Smooth muscle cell (in vitro differentiated cells): Measurements from ENCODE around the gene STIP1. TPM values are rescaled to one million over a fixed set of nuclear protein-coding genes. Genes with fewer than 3 reads are reported as not detected.

Experiments
- DNase-seq: peaks from one replicate; lab custom pipeline; 2025; ENCODE audit not compliant: unreplicated experiment; lab: John Stamatoyannopoulos, UW
- H2AFZ ChIP-seq: fragments of 200-600 bp; sonication (generic); 2 replicates; pipeline ENCODE4 v1.6.0; 2016; ENCODE audit warnings: antibody characterized with exemption, low read depth, mild to moderate bottlenecking
- H3F3A ChIP-seq: fragments of 200-600 bp; sonication (generic); 2 replicates; pipeline ENCODE4 v1.6.0; 2017; ENCODE audit warnings: antibody characterized with exemption, low read depth
- H3K27ac ChIP-seq: fragments of 200-600 bp; sonication (generic); 2 replicates; pipeline ENCODE4 v1.5.1; 2016; ENCODE audit warnings: low read depth, mild to moderate bottlenecking
- H3K27me3 ChIP-seq: fragments of 200-600 bp; sonication (generic); 2 replicates; pipeline ENCODE4 v1.6.1; 2016; ENCODE audit warnings: low read depth, mild to moderate bottlenecking
- H3K36me3 ChIP-seq: fragments of 200-600 bp; sonication (generic); 2 replicates; pipeline ENCODE4 v1.5.1; 2016; ENCODE audit warnings: low read depth
- H3K4me1 ChIP-seq: fragments of 200-600 bp; sonication (generic); 2 replicates; pipeline ENCODE4 v1.5.1; 2016; ENCODE audit warnings: low read depth
- H3K4me2 ChIP-seq: fragments of 200-600 bp; sonication (generic); 2 replicates; pipeline ENCODE4 v1.6.0; 2016; ENCODE audit warnings: mild to moderate bottlenecking
- H3K4me3 ChIP-seq: fragments of 200-600 bp; sonication (generic); 2 replicates; pipeline ENCODE4 v1.5.1; 2016; ENCODE audit warnings: mild to moderate bottlenecking
- H3K79me2 ChIP-seq: fragments of 200-600 bp; sonication (generic); 2 replicates; pipeline ENCODE4 v1.6.0; 2016; ENCODE audit warnings: low read depth, mild to moderate bottlenecking
- H3K9ac ChIP-seq: fragments of 200-600 bp; sonication (generic); 2 replicates; pipeline ENCODE4 v1.6.0; 2016; ENCODE audit warnings: low read depth
- H3K9me3 ChIP-seq: fragments of 200-600 bp; sonication (generic); replicated peaks from 2 replicates; pipeline ENCODE4 v1.5.1; 2016; ENCODE audit warnings: low read depth
- H4K20me1 ChIP-seq: fragments of 200-600 bp; sonication (generic); 2 replicates; pipeline ENCODE4 v1.6.0; 2016; ENCODE audit warnings: low read depth
- CTCF ChIP-seq: fragments of 200-600 bp; sonication (generic); IDR thresholded peaks from 2 replicates; pipeline ENCODE4 v1.5.1; 2017; ENCODE audit warnings: borderline replicate concordance, mild to moderate bottlenecking, antibody characterized with exemption; ENCODE audit not compliant: insufficient read depth, poor library complexity, severe bottlenecking
- WGBS: methylation state at CpG from one replicate; pipeline ENCODE4 v1.1.7; 2016; ENCODE audit warnings: low lambda C conversion rate; 5-methylcytosine and 5-hydroxymethylcytosine counted together
- polyA plus RNA-seq: library from polyadenylated mRNA; unstranded; fragments of >200 nt; fragmentation: Nextera tagmentation; extraction: Ambion mirVana; gene quantifications from 2 replicates; pipeline ENCODE4 v1.2.1, GENCODE V29; 2016
- total RNA-seq: library from RNA; depleted of rRNA; stranded (reverse); fragments of >200 nt; gene quantifications from 2 replicates; pipeline ENCODE4 v1.2.3, GENCODE V29; 2014

The STIP1 gene
- total and polyA plus RNA-seq, 2 experiments from 2014 or later = 114 to 117 TPM

GRCh38 chr11:64196626-64197025 lies 10.7 kb downstream of the STIP1 start:
- peaks cover 12% of the 10 kb centered on the region for H3K79me2 ChIP-seq
- H3K9ac ChIP-seq = no peak overlapping the region
- H3K27ac ChIP-seq = no peak overlapping the region
- no peaks in the 10 kb centered on the region for H3K9me3 ChIP-seq
- no peak overlapping the region for H2AFZ ChIP-seq
- peaks cover 47% of the 10 kb centered on the region for H4K20me1 ChIP-seq
- no peaks in the 10 kb centered on the region for H3K4me1 ChIP-seq
- H3K36me3 ChIP-seq = peaks cover 34% of the 10 kb centered on the region
- DNase-seq = no peak
- H3K4me2 ChIP-seq = no peak overlapping the region
- no peaks in the 10 kb centered on the region for H3F3A ChIP-seq
- TF ChIP-seq CTCF = no peak
- no peaks in the 10 kb centered on the region for H3K27me3 ChIP-seq
- H3K4me3 ChIP-seq = no peak overlapping the region
- WGBS = 59% methylated on average over 9 of the region's 9 CpGs

GRCh38 chr11:64198511-64198910 lies 12.5 kb downstream of the STIP1 start:
- Histone ChIP-seq H2AFZ (no peak overlapping the region), H3K79me2 (peaks cover 5% of the 10 kb centered on the region), H3K36me3 (peaks cover 38% of the 10 kb centered on the region), H3K4me3 (no peak overlapping the region), H3K9me3 (no peaks in the 10 kb centered on the region), H4K20me1 (peaks cover 33% of the 10 kb centered on the region), H3K27ac (no peak overlapping the region), H3F3A (no peaks in the 10 kb centered on the region), H3K9ac (no peak overlapping the region), H3K27me3 (no peaks in the 10 kb centered on the region), H3K4me2 (no peak overlapping the region), H3K4me1 (no peaks in the 10 kb centered on the region)
- 95% methylated on average over 2 of the region's 2 CpGs for WGBS
- DNase-seq = no peak
- no peak for TF ChIP-seq CTCF

GRCh38 chr11:64201543-64201942 lies 15.6 kb downstream of the STIP1 start:
- WGBS = 95% methylated on average over 3 of the region's 3 CpGs
- Histone ChIP-seq H3F3A (no peaks in the 10 kb centered on the region), H2AFZ (no peak overlapping the region), H4K20me1 (peaks cover 17% of the 10 kb centered on the region), H3K4me3 (no peak overlapping the region), H3K27ac (no peak overlapping the region), H3K4me1 (no peaks in the 10 kb centered on the region), H3K36me3 (peaks cover 25% of the 10 kb centered on the region), H3K9ac (no peak overlapping the region), H3K79me2 (no peaks in the 10 kb centered on the region), H3K9me3 (no peaks in the 10 kb centered on the region), H3K4me2 (no peak overlapping the region), H3K27me3 (no peaks in the 10 kb centered on the region)
- no peak for TF ChIP-seq CTCF
- DNase-seq = no peak

- Histone ChIP-seq H3K4me2 (no peak overlapping the region), H3K4me1 (no peaks in the 10 kb centered on the region), H3K4me3 (no peak overlapping the region), H3F3A (no peaks in the 10 kb centered on the region), H3K36me3 (peaks cover 13% of the 10 kb centered on the region), H4K20me1 (peaks cover 5% of the 10 kb centered on the region), H2AFZ (no peak overlapping the region), H3K9ac (no peak overlapping the region), H3K27me3 (no peaks in the 10 kb centered on the region), H3K27ac (no peak overlapping the region), H3K9me3 (no peaks in the 10 kb centered on the region), H3K79me2 (no peaks in the 10 kb centered on the region)
- TF ChIP-seq CTCF = no peak
- WGBS = 98% methylated on average over 9 of the region's 9 CpGs
- DNase-seq = no peak
Measured at GRCh38 chr11:64202992-64203391, 17.0 kb downstream of the STIP1 start.
